GM20000 (cell line): ENCODE results near the gene RASGRF2.

Experiments used
- DNase-seq: peaks from one replicate; pipeline ENCODE4 v3.0.0; 2012; ENCODE audit warnings: low spot score
- CTCF ChIP-seq: IDR thresholded peaks from 2 replicates; pipeline ENCODE4 v1.5.1; 2012; ENCODE audit warnings: mild to moderate bottlenecking, control low read depth; ENCODE audit errors: extremely low read depth, missing control alignments

The RASGRF2 gene

GRCh38 chr5:80964919-80965318 is 4.8 kb downstream of the RASGRF2 start:
- TF ChIP-seq CTCF: no peak
- DNase-seq: no peak

DNA sequence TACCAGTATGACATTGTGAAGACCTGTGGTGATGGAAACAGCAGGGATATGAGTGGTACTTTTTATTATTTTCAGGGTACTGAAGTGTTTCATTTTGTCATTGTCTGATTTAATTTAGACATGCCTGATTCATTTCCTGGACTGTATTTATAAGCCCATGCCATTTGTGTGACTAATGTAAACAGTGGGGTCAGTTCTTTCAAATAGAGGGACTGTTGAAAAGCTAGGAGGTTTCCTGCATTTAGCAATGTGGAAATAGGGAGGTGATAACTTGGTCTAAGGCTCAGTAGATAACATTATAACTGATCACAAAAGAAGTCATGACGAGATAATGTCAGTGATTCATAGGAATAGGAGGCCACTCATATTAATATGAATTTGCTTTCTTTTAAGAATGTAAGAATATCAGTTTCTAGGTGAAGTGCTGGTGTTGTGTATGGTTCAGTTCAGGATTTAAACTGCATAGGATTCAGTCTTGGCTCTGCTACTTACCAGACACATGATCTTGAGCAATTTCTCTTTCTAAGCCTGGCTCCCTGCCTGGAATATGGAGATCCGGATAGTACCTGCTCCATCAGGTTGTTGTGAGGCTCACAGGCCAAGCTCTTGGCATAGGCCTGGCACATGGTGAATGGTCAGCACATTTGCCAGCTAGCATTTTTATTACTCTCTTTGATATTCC is 7.5 kb downstream of the RASGRF2 start:
- TF ChIP-seq CTCF: no peak
- DNase-seq: no peak

DNA sequence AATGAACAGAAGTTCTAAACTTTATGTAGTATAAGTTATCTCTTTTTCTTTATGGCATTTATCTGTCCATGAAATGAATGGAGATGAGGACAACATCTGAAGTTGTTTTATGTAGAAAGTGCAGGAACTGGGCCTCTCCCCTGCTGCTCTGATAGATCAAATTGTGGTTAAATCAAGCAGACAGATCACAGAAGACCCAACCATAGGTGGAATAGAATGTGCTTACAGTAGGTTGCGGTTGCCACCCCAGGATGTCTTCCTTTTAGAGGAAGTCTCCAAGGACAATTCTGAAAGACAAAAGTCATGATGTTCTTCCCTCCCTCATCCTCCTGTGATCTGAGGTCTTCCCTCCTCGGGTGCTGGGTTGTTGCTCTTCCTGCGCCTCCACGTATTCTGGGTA is 12.9 kb downstream of the RASGRF2 start:
- TF ChIP-seq CTCF: no peak

DNA sequence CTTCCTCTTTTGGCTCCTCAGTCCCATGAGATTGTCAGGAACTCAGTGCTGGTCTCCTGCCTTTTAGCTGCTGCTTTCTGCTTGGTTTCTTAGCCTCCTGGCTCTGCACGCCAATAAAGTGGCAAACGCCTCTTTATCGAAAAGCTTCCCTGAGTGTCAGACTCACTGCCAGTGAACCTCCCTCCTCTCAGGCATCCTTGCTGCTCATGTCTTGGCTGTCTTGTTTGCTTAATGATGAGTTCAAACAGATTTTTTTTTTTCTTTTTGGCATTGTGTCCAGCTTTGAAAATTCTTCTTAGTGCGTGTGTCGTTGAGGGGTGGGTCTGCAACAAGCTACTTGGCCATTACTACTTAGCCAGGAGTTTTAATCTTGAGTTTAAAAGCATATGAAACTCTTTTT is 14.9 kb downstream of the RASGRF2 start:
- DNase-seq: no peak
- TF ChIP-seq CTCF: no peak

More for the DNA sequence above, 12.9 kb downstream of the RASGRF2 start:
- DNase-seq: no peak

GRCh38 chr5:80976985-80977384 is 16.8 kb downstream of the RASGRF2 start:
- TF ChIP-seq CTCF: no peak
- DNase-seq: no peak

- TF ChIP-seq CTCF: no peak
- no peak for DNase-seq
Observed at GRCh38 chr5:80977764-80978163, 17.6 kb downstream of the RASGRF2 start.

DNA sequence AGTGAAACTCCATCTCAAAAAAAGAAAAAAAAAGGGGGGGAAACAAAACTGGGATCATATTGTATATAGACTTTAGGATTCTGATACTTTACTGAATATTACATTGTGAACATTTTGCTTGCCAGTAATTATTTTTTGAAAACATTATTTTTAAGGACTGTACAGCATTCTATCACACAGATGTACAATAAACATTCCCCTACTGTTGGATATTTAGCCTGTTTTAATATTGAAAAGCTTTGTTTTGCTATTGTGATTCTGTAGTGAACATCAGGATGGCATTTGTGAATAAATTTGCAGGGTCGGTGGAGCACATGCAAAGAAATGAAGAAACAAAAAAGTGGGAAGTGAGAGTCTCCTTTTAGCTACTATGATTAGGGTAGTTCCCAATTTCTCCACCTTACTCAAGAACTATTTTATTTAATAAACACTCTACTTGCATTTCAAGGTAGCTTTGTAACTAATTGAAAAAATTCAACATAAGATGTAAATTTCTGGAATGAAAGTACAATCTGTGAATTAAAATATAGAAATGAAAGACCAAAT is 18.7 kb downstream of the RASGRF2 start:
- no peak for DNase-seq
- no peak for TF ChIP-seq CTCF
